G401 (cell line): ENCODE data around the gene DIAPH2. TPM values are rescaled to one million over a fixed set of nuclear protein-coding genes. Genes with fewer than 3 reads are reported as not detected.

Source experiments
- DNase-seq: peaks from one replicate; pipeline ENCODE4 v3.0.0-alpha.2; 2015; ENCODE audit warnings: low spot score
- in situ Hi-C: cut with HindIII; loops from 2 replicates; pipeline ENCODE4 v1.10.0; 2016; ENCODE audit warnings: low sequenced_read_pairs, mixed read lengths
- total RNA-seq: library from RNA; depleted of rRNA; stranded (reverse); fragments of >200 nt; shearing (Covaris generic); gene quantifications from 2 replicates; pipeline ENCODE4 v1.2.3, GENCODE V29; 2014

The DIAPH2 gene
- total RNA-seq, 1 experiment from 2014 or later = 9.9 TPM

GRCh38 chrX:97229318-97229717, 544.7 kb downstream of the DIAPH2 start:
- in situ Hi-C loops = no loop called here
- no peak for DNase-seq

GRCh38 chrX:97230948-97231347, 546.3 kb downstream of the DIAPH2 start:
- no peak for DNase-seq
- in situ Hi-C loops = no loop called here

GRCh38 chrX:97234471-97235081, 549.9 kb downstream of the DIAPH2 start:
- in situ Hi-C loops = no loop called here

GRCh38 chrX:97238632-97239031, 554.0 kb downstream of the DIAPH2 start:
- in situ Hi-C loops = no loop called here
- DNase-seq = no peak

More at GRCh38 chrX:97234471-97235081, 549.9 kb downstream of the DIAPH2 start:
- no peak for DNase-seq

- no peak for DNase-seq
- in situ Hi-C loops = no loop called here
Observed at GRCh38 chrX:97252111-97252510, 567.5 kb downstream of the DIAPH2 start.

GRCh38 chrX:97260679-97261078, 576.0 kb downstream of the DIAPH2 start:
- DNase-seq = no peak
- in situ Hi-C loops = no loop called here

- in situ Hi-C loops = no loop called here
- no peak for DNase-seq
Observed at GRCh38 chrX:97266406-97267121, 581.9 kb downstream of the DIAPH2 start.

- in situ Hi-C loops = no loop called here
- no peak for DNase-seq
Observed at GRCh38 chrX:97267396-97268181, 582.9 kb downstream of the DIAPH2 start.

GRCh38 chrX:97268182-97268680, 583.6 kb downstream of the DIAPH2 start:
- in situ Hi-C loops = no loop called here
- no peak for DNase-seq

- DNase-seq = no peak
- in situ Hi-C loops = no loop called here
Observed at GRCh38 chrX:97284531-97284930, 599.9 kb downstream of the DIAPH2 start.

GRCh38 chrX:97290199-97290598, 605.6 kb downstream of the DIAPH2 start:
- in situ Hi-C loops = no loop called here
- DNase-seq = no peak

GRCh38 chrX:97294041-97294440, 609.4 kb downstream of the DIAPH2 start:
- DNase-seq = no peak

GRCh38 chrX:97295954-97296353, 611.3 kb downstream of the DIAPH2 start:
- in situ Hi-C loops = no loop called here
- no peak for DNase-seq

More at GRCh38 chrX:97294041-97294440, 609.4 kb downstream of the DIAPH2 start:
- in situ Hi-C loops = no loop called here

GRCh38 chrX:97306771-97307470, 622.3 kb downstream of the DIAPH2 start:
- in situ Hi-C loops = no loop called here
- no peak for DNase-seq

GRCh38 chrX:97308171-97308570, 623.5 kb downstream of the DIAPH2 start:
- no peak for DNase-seq
- in situ Hi-C loops = no loop called here

- in situ Hi-C loops = no loop called here
- DNase-seq = no peak
Observed at GRCh38 chrX:97309487-97310116, 625.0 kb downstream of the DIAPH2 start.

- no peak for DNase-seq
- in situ Hi-C loops = no loop called here
Observed at GRCh38 chrX:97310373-97310772, 625.7 kb downstream of the DIAPH2 start.

GRCh38 chrX:97311066-97311778, 626.6 kb downstream of the DIAPH2 start:
- in situ Hi-C loops = no loop called here
- no peak for DNase-seq
